ENCODE measurements around the gene ZCCHC24.

ZCCHC24 gene

DNA sequence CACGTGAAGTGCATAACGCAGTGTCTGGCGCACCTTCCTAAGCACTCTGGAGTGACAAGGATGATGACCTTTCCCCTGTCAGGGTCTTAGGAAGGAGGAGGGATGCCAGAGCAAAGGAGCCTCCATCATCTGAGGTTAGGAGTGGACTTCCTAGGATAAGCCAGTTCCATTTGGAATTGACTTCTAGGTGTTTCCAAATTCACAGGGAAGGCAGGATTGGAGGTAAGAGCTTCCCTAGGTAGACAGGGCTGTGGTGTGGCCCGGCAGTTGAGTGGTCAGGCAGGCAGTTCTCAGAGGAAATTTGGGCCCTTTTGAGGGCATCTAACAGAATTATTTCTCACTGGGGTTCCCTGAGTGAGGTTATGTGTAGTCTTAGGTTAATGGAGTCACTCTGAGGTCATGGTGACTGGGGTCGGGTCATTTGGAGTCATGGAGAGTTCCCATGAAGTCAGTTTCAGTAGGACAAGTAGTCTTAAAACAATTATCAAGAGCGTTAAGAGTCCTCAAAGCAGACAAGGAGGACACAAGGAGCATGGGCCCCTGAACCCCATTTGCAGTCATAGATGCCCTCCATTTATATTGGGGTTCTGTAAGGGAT lies 89.9 kb downstream of the ZCCHC24 start:
- DNase-seq, result no peak

DNA sequence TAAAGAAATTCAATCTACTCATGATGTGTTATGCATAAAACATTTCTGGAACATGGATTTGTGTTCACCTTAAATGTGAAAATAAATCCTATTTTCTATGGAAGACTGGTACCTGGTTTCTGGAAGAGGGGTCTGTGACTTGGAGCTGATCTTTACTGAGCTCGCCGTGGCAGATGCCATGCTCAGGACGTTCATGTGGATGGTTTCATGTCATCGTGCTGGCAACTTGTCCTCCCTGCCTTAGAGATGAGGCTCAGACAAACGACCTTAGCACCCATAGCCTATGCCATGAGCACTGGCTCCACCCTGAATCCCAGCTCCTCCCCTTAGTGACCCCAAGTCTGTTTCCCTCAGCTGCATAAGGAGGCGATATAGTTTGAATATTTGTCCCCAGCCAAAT lies 90.8 kb downstream of the ZCCHC24 start:
- no peak for DNase-seq

DNA sequence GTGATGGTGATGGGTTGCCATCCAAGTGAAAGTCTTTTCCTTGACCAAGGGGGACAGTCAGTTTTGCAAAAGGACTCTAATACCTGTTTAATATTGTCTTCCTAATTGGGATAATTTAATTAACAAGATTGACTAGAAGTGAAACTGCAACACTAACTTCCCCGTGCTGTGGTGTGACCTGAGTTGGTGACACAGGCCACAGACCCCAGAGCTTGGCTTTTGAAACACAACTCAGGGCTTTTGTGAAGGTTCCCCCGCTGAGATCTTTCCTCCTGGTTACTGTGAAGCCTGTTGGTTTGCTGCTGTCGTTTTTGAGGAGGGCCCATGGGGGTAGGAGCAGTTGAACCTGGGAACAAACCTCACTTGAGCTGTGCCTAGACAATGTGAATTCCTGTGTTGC lies 91.3 kb downstream of the ZCCHC24 start:
- no peak for DNase-seq

DNA sequence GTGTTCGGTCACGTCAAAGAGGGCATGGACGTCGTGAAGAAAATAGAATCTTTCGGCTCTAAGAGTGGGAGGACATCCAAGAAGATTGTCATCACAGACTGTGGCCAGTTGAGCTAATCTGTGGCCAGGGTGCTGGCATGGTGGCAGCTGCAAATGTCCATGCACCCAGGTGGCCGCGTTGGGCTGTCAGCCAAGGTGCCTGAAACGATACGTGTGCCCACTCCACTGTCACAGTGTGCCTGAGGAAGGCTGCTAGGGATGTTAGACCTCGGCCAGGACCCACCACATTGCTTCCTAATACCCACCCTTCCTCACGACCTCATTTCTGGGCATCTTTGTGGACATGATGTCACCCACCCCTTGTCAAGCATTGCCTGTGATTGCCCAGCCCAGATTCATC lies 91.7 kb downstream of the ZCCHC24 start:
- DNase-seq, result no peak

DNA sequence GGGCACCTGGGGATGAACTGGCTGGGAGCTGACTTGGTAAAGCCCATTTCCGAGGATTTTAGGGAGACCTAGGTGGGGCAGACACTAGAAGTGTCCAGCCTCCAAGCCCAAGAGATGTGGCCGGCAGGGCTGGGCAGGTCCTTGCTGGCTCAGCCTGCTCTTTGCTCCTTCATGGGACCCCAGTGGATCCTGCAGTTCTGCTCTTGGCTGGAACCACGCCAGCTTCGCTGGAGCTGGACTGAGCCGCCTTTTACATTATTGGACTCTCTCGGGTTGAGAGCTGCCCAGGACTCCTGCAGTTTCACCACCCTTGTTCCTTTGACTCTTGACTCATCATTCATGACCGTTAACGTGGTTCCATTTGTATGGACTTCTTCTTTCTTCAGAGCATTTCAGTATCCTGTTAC lies 92.4 kb downstream of the ZCCHC24 start:
- DNase-seq, result no peak

DNA sequence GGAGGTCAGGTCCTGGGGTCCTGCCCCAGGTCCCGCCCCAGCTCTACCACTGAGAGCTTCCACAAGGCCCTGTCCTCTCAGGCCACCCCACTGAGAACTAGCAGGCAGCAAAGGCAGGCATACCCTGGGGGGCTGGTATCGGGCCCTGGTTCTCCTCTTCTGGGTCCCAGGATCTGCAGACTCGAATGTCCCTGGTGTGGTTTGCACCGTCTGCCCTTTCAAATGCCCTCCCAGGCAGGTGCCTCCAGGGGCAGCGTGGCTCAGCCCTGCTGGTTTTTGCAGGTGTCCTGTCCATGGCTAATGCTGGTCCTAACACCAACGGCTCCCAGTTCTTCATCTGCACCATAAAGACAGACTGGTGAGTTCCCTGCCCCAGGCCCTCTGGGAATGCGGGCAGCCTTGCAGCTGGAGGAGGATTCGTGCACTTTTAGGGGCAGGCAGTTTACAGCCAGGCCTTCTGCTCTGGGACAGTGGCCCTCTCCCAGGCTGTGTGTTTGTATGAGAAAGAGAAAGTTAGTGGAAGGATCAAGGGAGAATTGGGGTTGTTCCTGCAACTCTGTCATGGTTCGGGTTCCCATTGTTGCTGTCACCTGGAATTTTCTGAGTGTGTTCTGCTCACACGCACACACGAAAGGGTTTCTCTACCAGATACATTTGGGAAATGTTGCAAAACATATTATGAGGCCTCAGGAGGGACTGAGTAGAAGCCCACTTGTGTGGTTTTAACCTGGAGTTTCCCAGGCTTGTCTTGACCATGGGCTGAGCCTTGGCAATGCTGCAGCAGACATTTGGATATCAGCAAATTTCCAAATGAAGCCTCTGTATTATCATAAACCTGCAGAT lies 93.2 kb downstream of the ZCCHC24 start:
- no peak for DNase-seq

DNA sequence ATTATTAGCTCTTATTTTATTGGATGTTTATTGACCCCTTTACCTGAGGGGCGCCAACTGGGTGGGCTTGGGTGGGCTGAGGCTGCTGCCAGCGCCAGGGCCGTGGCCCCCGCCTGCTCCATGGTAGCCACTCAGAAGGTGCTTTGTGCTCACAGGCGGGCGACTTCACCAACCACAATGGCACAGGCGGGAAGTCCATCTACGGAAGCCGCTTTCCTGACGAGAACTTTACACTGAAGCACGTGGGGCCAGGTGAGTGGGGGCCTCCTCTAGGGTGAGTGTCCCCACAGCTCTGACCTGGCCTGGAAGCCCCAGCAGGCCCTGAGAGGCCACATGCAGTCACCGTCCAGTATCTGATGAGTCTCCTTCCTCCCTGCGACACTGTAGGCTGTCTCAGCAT lies 94.1 kb downstream of the ZCCHC24 start:
- no peak for DNase-seq

DNA sequence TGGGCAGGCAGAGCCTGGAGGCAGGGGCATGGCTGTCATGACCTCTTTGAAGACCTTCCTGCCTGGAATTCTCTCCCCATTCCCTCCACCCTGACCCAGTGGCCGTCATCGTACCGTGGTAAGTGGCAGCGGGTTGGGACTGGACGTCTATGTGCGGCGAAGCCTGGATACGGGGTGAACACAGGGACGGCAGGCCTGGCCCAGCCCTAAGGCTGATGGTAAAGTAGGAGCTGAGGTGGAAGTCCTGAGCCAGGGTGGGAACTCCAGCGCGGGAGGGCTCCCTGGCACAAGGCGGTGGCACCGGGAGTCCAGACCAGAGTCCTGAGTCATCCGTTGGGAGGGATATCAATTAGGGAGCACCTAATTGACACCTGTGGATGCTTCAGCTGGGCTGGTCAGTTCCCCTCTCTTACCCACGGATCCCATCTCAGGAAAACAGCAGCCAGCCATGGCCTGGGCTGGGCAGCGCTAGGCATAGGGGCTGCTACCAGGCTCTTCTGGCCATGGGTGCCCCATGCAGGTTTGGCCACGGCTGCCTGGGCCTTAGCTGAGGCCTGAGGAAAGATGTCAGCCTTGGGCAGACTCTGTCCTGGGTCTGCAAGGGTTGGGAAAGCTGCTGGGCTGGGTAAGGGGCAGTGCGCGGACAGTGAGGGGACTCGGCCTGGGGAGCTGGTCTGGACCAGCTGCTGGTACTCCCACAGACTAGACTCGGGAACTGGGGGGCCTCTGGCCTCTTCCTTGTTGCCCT lies 94.8 kb downstream of the ZCCHC24 start:
- DNase-seq, result no peak

DNA sequence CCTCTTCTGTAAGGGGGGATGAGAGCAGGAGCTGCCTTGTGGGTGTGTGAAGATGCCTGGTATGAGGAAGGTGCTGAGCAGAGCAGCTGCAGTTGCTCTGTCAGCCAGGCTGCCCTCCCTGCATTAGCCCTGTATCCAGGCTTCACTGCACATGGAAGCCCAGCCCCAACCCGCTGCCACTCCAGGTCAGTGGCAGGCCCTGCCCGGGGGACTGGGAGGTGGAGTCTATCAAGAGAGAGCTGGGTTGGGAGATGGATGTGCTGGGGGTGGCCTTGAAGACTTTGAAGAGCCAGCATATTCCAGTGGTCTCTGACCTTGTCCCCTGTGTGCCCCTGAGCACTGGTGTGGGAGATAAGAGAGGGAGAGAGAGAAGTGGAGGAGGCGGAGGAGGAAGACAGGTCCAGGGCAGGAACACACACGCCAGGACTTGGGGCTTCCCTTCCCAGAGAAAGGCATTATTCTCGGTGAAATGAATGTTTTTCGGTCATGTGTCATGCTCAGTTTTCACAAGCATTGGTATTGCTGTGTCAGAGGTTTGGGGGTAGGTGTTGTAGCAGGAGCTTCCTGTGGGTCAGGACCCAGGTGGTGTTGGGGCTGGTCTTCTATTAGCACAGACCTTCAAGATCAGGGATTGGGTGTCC lies 95.5 kb downstream of the ZCCHC24 start:
- DNase-seq, result no peak

DNA sequence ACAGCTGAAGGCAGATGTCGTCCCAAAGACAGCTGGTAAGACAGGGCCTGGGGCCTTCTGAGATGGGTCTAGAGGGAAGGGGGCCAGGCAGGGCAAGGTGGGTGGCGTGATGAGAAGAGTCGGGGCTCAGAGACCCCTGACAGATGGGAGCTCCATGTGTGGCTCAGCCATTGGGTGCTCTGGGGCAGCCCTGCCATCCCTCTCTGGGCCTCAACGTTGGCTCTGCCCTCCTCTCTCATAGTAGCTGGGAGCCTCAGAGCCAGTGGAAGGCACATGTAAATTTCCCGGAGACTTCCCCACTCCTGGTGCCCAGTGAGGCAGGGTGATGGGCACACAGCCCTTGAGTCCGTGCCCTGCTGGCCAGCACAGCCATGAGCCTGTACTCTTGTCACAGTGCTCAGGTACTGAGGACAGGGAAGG lies 96.3 kb downstream of the ZCCHC24 start:
- no peak for DNase-seq

DNA sequence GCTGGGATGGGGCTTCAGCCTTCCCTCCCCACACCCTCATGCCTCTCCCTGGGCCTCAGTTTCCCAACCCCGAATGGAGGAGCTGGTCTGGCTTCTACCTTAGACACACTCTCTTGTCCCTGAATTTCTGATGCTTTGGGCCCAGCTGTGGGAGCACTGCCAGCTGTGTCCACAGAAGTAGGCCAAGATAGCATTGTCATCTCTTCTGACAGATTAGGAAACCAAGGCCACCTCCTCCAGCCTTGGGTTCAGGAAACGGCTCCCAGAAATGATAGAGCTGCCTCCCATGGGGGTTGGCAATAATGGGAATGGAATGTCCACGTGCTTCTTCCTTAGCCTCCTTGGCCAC lies 96.8 kb downstream of the ZCCHC24 start:
- no peak for DNase-seq

DNA sequence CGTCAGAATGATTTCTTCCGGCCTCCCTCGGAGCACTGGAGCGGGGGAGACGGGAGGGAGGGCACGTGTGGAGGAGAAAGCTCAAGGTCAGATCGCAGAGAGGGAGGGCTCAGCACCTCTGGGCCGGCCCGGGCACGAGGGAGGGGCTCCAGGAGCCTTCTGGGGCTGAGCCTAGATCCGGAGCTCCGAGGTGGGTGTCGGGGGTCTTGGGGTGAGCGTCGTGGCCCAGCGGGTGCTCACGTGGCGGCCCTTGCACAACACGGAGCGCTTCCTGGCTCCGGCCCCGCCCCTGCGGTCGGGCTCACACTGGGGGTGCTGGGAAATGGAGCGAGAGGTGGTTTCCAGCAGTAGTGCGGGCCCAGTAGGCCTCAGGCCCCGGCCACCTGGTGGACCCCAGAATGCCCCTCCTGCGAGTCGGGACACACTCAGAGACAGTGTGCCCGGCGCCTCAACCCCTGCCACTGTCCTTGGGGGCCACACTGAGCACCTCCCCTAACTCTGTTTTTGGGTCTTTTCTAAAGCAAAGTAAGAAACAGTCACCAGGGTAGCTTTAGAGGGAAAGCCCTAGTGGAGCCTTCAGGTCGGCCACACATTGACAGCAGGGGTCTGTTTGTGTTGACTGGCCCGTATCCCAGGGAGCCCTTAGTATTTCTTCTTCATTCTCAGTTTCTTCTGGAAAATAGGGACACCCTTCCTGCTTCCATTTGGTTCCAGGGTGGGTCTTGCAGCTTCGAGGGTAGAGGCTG lies 97.4 kb downstream of the ZCCHC24 start:
- peak; percentile 5 for DNase-seq

DNA sequence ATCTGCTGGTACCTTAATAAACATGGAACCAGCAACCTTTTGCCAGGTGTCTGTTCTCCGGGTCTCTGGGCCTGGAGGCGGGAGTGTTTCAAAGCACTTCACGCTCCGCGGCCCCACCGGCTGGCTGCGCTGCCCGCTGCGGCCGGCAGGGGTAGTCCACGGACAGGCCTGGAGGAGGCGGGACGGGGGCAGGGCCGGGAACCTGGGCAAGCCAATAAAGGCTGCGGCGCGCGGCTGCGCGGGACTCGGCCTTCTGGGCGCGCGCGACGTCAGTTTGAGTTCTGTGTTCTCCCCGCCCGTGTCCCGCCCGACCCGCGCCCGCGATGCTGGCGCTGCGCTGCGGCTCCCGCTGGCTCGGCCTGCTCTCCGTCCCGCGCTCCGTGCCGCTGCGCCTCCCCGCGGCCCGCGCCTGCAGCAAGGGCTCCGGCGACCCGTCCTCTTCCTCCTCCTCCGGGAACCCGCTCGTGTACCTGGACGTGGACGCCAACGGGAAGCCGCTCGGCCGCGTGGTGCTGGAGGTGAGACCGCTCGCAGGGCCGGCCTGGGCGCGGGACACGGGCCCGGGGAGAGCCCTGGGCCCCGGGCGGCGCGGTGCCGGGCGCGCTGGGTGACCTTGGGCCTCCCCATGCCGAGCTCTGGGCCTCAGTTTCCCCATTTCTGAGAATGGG lies 98.1 kb downstream of the ZCCHC24 start, which contains the start of gene PPIF:
Gene PPIF (plus strand): TSS at position 244 of the 668 bp plus-strand sequence. CDS start 80 bp downstream, at position 324.
- peak; percentile 79 for DNase-seq

DNA sequence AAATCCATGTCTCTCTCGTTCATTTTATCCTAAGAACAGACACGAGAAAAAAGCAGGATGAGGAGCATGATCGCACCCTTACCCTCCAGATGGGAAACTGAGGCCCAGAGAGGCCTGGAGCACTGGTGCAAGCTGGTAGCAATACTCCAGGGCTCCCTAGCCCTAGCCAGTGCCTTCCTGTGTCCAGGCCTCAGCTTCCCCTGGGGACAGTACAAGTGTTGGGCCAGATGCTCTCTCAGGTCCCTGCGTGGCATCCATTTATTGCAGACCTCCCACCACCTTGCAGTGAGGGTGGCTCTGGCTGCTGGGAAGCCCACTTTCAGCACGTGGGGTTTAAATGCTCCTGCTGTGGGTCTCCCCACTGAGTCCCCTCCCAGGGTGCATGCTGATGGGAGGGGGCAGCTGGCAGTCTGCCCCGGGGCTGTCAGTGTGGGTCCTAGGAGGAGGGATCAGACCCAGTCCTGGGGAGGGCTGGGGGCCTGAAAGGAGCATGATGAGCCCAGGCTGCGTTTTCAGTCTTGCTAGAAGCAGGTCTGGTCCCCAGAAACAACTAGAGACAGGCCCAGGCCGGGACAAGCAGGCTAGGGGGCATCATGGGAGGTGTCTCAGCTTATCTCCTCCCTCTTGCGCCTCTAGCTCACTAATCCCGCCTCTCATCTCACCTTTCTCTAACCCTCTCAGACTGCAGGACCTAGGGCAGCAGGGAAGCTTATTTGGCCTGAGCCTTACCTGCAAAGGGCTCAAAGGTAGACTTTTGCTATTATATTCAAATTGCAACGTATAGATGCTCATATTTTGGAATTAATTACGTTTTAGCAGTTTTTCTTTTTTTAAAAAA lies 98.8 kb downstream of the ZCCHC24 start:
- no peak for DNase-seq

DNA sequence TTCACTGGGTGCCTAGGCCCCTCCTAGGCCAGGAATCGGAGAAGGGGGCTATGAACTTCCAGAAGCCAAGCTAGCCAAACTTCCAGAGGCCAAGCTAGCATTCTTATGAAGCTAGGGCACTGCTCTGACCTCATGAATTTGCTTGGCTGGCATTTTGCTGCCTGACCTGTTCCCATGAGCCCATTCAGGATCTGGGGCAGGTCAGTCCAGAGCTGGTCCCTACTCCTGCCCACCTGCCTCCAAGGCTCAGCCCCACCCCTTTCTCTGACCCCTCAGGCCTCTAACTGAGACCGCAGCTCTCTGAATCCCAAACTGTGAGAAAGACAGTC lies 99.4 kb downstream of the ZCCHC24 start:
- DNase-seq, result no peak

DNA sequence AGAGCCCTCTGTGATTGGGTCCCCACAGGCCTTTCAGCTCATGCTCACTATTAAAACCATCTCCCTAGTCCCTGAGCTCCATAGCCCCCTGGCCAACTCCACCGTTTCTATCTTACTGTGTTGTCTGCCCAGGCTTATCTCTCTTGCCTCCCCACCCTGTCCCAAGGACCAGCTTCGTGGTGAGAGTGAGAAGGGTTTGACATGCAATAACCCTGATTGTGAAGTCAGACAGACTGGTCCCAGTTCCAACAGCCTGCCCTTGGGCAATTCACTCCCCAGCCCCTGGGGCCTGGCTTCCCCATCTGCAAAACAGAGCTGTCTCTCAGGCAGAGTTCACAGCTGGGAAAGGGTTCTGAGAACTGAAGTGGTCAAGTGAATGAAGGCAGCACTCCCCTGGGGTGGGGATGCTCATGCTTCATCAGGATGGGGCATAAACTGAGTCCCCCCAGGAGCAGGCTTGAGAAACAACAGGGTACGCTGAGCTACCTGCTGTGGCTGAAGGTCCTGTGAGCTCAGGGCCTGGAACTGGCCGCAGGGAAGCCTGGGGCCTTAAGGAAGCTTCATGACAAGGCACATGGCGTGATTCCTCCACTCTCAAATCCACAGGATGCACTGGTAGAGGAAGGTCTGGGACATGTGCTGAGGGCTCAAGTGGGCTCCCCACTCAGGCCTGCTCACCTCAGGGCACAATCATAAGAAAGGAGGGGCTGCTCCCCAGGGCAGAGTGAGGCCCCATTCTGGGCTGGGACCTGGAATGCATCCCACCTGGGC lies 100.0 kb downstream of the ZCCHC24 start:
- DNase-seq, result no peak

DNA sequence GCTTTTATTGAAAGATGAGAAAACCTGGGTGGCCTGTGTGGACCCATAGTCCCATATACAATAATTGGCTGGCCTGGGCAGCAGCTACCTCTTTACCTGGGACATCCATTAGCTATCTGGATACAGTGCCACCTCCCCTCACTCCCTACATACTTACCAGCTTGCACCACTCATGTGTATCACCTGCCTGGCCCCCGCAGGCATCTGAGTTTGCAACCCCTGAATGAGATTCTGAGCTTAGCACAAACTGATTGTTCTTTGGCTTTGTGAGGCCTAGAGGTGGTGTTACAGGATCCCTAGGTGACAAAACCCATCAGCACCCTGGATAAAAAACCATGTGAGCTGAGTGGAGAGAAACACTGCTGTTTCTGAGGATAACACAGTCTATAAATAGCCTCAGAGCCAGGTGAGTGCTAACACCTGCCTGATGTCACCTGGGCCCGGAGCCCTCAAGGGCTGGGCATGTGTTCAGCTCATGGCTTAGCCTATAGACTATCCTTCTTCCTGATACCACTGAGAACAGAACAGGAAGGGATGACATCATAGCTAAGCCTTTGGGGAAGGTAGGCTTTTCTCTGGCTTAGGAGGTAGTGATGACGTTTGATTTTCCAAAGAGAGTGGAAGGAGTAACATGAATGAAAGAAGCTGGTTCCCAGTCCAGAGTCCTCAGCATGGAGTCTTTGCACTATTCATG lies 100.8 kb downstream of the ZCCHC24 start:
- peak; percentile 27 for DNase-seq

DNA sequence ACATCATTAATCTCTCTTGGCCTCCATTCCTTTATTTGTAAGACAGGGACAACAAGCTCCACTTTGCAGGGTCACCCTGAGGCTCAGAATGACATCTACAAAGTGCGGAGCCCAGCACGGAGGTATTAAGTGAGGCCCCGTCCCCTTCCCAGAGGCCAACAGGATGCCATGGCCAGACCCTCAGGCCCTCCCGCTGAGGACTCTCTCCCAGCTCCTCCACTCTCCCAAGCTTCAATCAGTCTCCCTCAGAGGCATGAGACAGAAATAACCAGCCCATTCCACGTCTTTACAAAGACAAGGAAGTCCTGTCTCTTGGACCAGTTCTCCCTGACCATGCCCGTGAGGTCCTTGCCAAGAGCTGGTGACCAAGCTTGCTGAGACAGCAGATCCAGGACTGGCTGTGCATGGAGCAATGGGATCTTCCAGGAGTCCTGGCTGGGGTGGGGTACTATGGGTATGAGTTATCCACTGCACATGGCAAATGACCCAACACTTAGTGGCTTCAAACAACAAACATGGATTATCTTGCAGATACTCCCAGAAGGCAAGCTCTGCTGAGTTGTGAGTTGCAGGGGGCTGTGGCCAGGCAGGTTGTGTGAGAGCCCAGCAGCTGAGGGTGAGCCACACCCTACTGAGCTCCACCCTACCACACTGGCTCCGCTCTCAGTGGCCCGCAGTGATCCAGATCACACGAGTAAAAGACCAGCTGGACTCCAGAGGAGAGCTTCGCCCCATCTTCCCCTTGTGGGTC lies 102.4 kb downstream of the ZCCHC24 start:
- no peak for DNase-seq

DNA sequence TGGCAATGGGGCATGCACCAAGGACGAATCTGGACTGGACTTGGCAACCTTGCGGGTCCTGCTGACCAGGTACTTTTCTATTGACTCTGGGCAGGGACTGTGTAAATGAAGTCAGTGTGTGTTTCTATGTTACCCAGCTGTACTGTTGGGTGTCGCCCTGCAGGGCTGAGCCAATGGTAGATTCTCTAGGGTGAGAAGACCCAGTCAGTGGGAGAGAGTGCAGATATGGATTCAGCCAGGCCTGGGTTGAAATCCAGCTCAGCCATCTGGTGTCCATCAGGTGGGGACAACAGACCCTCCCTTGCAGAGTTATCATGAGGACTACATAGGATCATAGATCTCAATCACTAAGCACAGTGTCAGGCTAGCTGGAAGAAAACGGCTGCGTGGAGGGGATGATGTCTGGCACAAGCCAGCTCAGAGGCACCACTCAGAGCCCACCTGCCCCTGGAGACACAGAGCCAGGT lies 103.1 kb downstream of the ZCCHC24 start:
- DNase-seq, result no peak

Data from COR-L47 (cell line).